T-helper 2 cell treated with Interferon-gamma antibody and Interleukin-4, amounts not matched to agents 5 μg/mL and 100 μg/mL, for 36 hours (primary cell): ENCODE results near the gene GGT1.
A peak's percentile ranks its signal among the peaks of the same experiment; 100 is the strongest.
"Not testable (repeated sequence)": the region's sequence is repeated elsewhere in the genome, so short reads cannot be mapped to it uniquely, and the experiment has no call there.

Experiments
- DNase-seq: peaks from one replicate; pipeline ENCODE4 v3.0.0; 2021; ENCODE audit warnings: low spot score
- H3K27ac Mint-ChIP-seq: one replicate; pipeline ENCODE4 v1.8.0; 2021; ENCODE audit warnings: mild to moderate bottlenecking, mixed read lengths
- H3K27me3 Mint-ChIP-seq: one replicate; pipeline ENCODE4 v1.8.0; 2021; ENCODE audit warnings: low read depth, mixed read lengths
- H3K36me3 Mint-ChIP-seq: one replicate; pipeline ENCODE4 v1.8.0; 2021; ENCODE audit warnings: low read depth, mixed read lengths
- H3K4me1 Mint-ChIP-seq: one replicate; pipeline ENCODE4 v1.8.0; 2021; ENCODE audit warnings: low read depth, mixed read lengths
- H3K4me3 Mint-ChIP-seq: one replicate; pipeline ENCODE4 v1.8.0; 2022; ENCODE audit warnings: mild to moderate bottlenecking, moderate library complexity, mixed read lengths
- H3K9me3 Mint-ChIP-seq: one replicate; pipeline ENCODE4 v1.8.0; 2021; ENCODE audit warnings: mixed read lengths

GGT1 gene

GRCh38 chr22:24630812-24631427 is 27.9 kb downstream of the GGT1 start:
- H3K27ac Mint-ChIP-seq, H3K27me3 Mint-ChIP-seq, H3K36me3 Mint-ChIP-seq, DNase-seq, H3K9me3 Mint-ChIP-seq, H3K4me3 Mint-ChIP-seq: not testable (repeated sequence)
- peaks cover 12% of the 10 kb centered on the region for H3K4me1 Mint-ChIP-seq

GRCh38 chr22:24631430-24632122 is 28.6 kb downstream of the GGT1 start:
- not testable (repeated sequence) for H3K4me3 Mint-ChIP-seq, H3K9me3 Mint-ChIP-seq, H3K36me3 Mint-ChIP-seq, H3K27me3 Mint-ChIP-seq, DNase-seq, H3K27ac Mint-ChIP-seq
- peaks cover 15% of the 10 kb centered on the region for H3K4me1 Mint-ChIP-seq

- H3K4me3 Mint-ChIP-seq, H3K36me3 Mint-ChIP-seq, H3K9me3 Mint-ChIP-seq, DNase-seq, H3K27me3 Mint-ChIP-seq, H3K27ac Mint-ChIP-seq: not testable (repeated sequence)
- H3K4me1 Mint-ChIP-seq = peaks cover 17% of the 10 kb centered on the region
These were observed 29.6 kb downstream of the GGT1 start for GRCh38 chr22:24632642-24633041.

- H3K4me1 Mint-ChIP-seq = peaks cover 17% of the 10 kb centered on the region
- H3K27me3 Mint-ChIP-seq, DNase-seq, H3K9me3 Mint-ChIP-seq, H3K36me3 Mint-ChIP-seq: not testable (repeated sequence)
- peak overlapping the region; percentile 2 for H3K4me3 Mint-ChIP-seq
- H3K27ac Mint-ChIP-seq = peak overlapping the region; percentile 39
These were observed 30.4 kb downstream of the GGT1 start for GRCh38 chr22:24633231-24634023.

GRCh38 chr22:24634776-24635389 is 31.9 kb downstream of the GGT1 start:
- not testable (repeated sequence) for H3K27me3 Mint-ChIP-seq, H3K36me3 Mint-ChIP-seq, DNase-seq, H3K9me3 Mint-ChIP-seq
- Mint-ChIP-seq H3K4me1 (peaks cover 17% of the 10 kb centered on the region), H3K27ac (peak overlapping the region; percentile 41), H3K4me3 (peak overlapping the region; percentile 24)

- H3K9me3 Mint-ChIP-seq, H3K27me3 Mint-ChIP-seq, DNase-seq, H3K36me3 Mint-ChIP-seq: not testable (repeated sequence)
- H3K4me3 Mint-ChIP-seq = peak overlapping the region; percentile 38
- H3K4me1 Mint-ChIP-seq = peaks cover 17% of the 10 kb centered on the region
- peak overlapping the region; percentile 41 for H3K27ac Mint-ChIP-seq
These were observed 33.5 kb downstream of the GGT1 start for GRCh38 chr22:24636513-24636912.

GRCh38 chr22:24642307-24642706 is 39.3 kb downstream of the GGT1 start:
- not testable (repeated sequence) for H3K27me3 Mint-ChIP-seq, H3K4me1 Mint-ChIP-seq, H3K9me3 Mint-ChIP-seq, H3K27ac Mint-ChIP-seq, H3K36me3 Mint-ChIP-seq, DNase-seq, H3K4me3 Mint-ChIP-seq

- not testable (repeated sequence) for DNase-seq, H3K4me3 Mint-ChIP-seq, H3K9me3 Mint-ChIP-seq, H3K36me3 Mint-ChIP-seq, H3K27me3 Mint-ChIP-seq, H3K4me1 Mint-ChIP-seq, H3K27ac Mint-ChIP-seq
These were observed 41.4 kb downstream of the GGT1 start for GRCh38 chr22:24644409-24644808.

GRCh38 chr22:24645408-24646399 is 42.7 kb downstream of the GGT1 start:
- DNase-seq, H3K27ac Mint-ChIP-seq, H3K27me3 Mint-ChIP-seq, H3K36me3 Mint-ChIP-seq, H3K9me3 Mint-ChIP-seq, H3K4me1 Mint-ChIP-seq, H3K4me3 Mint-ChIP-seq: not testable (repeated sequence)

GRCh38 chr22:24646756-24647155 is 43.8 kb downstream of the GGT1 start:
- H3K36me3 Mint-ChIP-seq, H3K9me3 Mint-ChIP-seq, H3K4me3 Mint-ChIP-seq, H3K4me1 Mint-ChIP-seq, H3K27me3 Mint-ChIP-seq, H3K27ac Mint-ChIP-seq, DNase-seq: not testable (repeated sequence)

- not testable (repeated sequence) for H3K36me3 Mint-ChIP-seq, DNase-seq, H3K4me1 Mint-ChIP-seq, H3K4me3 Mint-ChIP-seq, H3K27ac Mint-ChIP-seq, H3K9me3 Mint-ChIP-seq, H3K27me3 Mint-ChIP-seq
These were observed 46.4 kb downstream of the GGT1 start for GRCh38 chr22:24649371-24649770.

- H3K36me3 Mint-ChIP-seq, H3K27me3 Mint-ChIP-seq, H3K9me3 Mint-ChIP-seq, H3K4me1 Mint-ChIP-seq, H3K27ac Mint-ChIP-seq, H3K4me3 Mint-ChIP-seq: not testable (repeated sequence)
- peak; percentile 42 for DNase-seq
These were observed 47.9 kb downstream of the GGT1 start for GRCh38 chr22:24650884-24651283.

GRCh38 chr22:24665395-24665794 is 62.4 kb downstream of the GGT1 start:
- H3K27me3 Mint-ChIP-seq = peaks cover 11% of the 10 kb centered on the region
- not testable (repeated sequence) for H3K36me3 Mint-ChIP-seq, H3K27ac Mint-ChIP-seq, H3K9me3 Mint-ChIP-seq, DNase-seq, H3K4me1 Mint-ChIP-seq, H3K4me3 Mint-ChIP-seq
